H1 (cell line): ENCODE measurements around the gene PLXNB3. TPM values are rescaled to one million over a fixed set of nuclear protein-coding genes. Genes with fewer than 3 reads are reported as not detected.

Source experiments
- CTCF ChIA-PET: fragments of 300-600 bp; sonication (Branson Sonifier 250); formaldehyde crosslinking; loops from one replicate; lab custom pipeline; 2021; ENCODE audit not compliant: partially characterized antibody; lab: Charles Lee
- POLR2A ChIA-PET: fragments of 300-600 bp; sonication (Branson Sonifier 250); formaldehyde crosslinking; loops from one replicate; lab custom pipeline; 2021; ENCODE audit warnings: inconsistent platforms; ENCODE audit not compliant: partially characterized antibody; lab: Charles Lee
- DNase-seq, 2 experiments: peaks; one replicate each; pipeline versions ENCODE4 v3.0.0 to v3.0.0-alpha.2; 2010 to 2022; ENCODE audit warnings: low spot score in 2 of 2, low read depth in 1 of 2, mixed read lengths in 1 of 2
- FAIRE-seq: peaks from 2 replicates; lab custom pipeline; 2011; peaks lifted over from hg19 to GRCh38; lab: Jason Lieb, UNC
- H2AFZ ChIP-seq: 2 replicates; pipeline ENCODE4 v1.8.1; 2012; ENCODE audit warnings: low read length, inconsistent platforms
- H2AK5ac ChIP-seq: 2 replicates; pipeline ENCODE4 v1.6.1; 2013; ENCODE audit warnings: low read depth, low read length
- H2BK120ac ChIP-seq: replicated peaks from 2 replicates; pipeline ENCODE3; 2013; ENCODE audit warnings: low read depth, low read length, inconsistent platforms
- H2BK12ac ChIP-seq: 2 replicates; pipeline ENCODE4 v1.6.1; 2013; ENCODE audit warnings: low read depth, low read length
- H2BK15ac ChIP-seq: 2 replicates; pipeline ENCODE4 v1.6.1; 2013; ENCODE audit warnings: low read length
- H2BK20ac ChIP-seq: 2 replicates; pipeline ENCODE4 v1.6.1; 2013; ENCODE audit warnings: low read length
- H2BK5ac ChIP-seq: 2 replicates; pipeline ENCODE4 v1.6.1; 2013; ENCODE audit warnings: low read depth, low read length
- H3K14ac ChIP-seq: 2 replicates; pipeline ENCODE4 v1.6.1; 2013; ENCODE audit warnings: inconsistent platforms; ENCODE audit not compliant: insufficient read length
- H3K18ac ChIP-seq: 2 replicates; pipeline ENCODE4 v1.6.1; 2013; ENCODE audit warnings: low read length; ENCODE audit errors: extremely low read depth
- H3K23ac ChIP-seq: 2 replicates; pipeline ENCODE4 v1.6.1; 2013; ENCODE audit warnings: inconsistent platforms; ENCODE audit not compliant: insufficient read length
- H3K23me2 ChIP-seq: 2 replicates; pipeline ENCODE4 v1.6.1; 2013; ENCODE audit warnings: low read depth, low read length
- H3K27ac ChIP-seq: 2 replicates; pipeline ENCODE4 v1.6.1; 2011; ENCODE audit warnings: low read depth, low read length, inconsistent platforms
- H3K27me3 ChIP-seq, 4 experiments: replicated peaks in 1 of 4; 1 replicate in 1 of 4; 2 replicates in 3 of 4; pipeline versions ENCODE4 v1.6.1 to v1.8.1; 2011 to 2013; ENCODE audit warnings: low read length in 3 of 4, mild to moderate bottlenecking in 3 of 4, inconsistent platforms in 2 of 4, mixed read lengths in 2 of 4, moderate library complexity in 1 of 4; ENCODE audit not compliant: control insufficient read depth in 3 of 4, insufficient read depth in 3 of 4; ENCODE audit errors: extremely low read depth in 1 of 4
- H3K36me3 ChIP-seq, 4 experiments: 2 replicates each; pipeline versions ENCODE4 v1.6.1 to v1.8.1; 2011 to 2013; ENCODE audit warnings: mild to moderate bottlenecking in 4 of 4, low read length in 3 of 4, moderate library complexity in 2 of 4, control low read depth in 1 of 4, inconsistent platforms in 1 of 4; ENCODE audit not compliant: insufficient read depth in 4 of 4, control insufficient read depth in 2 of 4
- H3K4ac ChIP-seq: replicated peaks from 2 replicates; pipeline ENCODE3; 2013; ENCODE audit warnings: low read length, low read depth, mixed read lengths, inconsistent platforms; ENCODE audit not compliant: insufficient read length
- H3K4me1 ChIP-seq, 4 experiments: replicated peaks in 1 of 4; 1 replicate in 1 of 4; 2 replicates in 3 of 4; pipeline versions ENCODE4 v1.6.1 to v1.8.1; 2011 to 2013; ENCODE audit warnings: low read length in 3 of 4, inconsistent platforms in 2 of 4, mixed read lengths in 1 of 4; ENCODE audit not compliant: insufficient read depth in 4 of 4, control insufficient read depth in 3 of 4
- H3K4me2 ChIP-seq, 2 experiments: 2 replicates each; pipeline versions ENCODE4 v1.6.1 to v1.8.1; 2011 to 2013; ENCODE audit warnings: low read depth in 2 of 2, low read length in 2 of 2, control low read depth in 1 of 2, inconsistent platforms in 1 of 2, mild to moderate bottlenecking in 1 of 2; ENCODE audit not compliant: insufficient read depth in 1 of 2
- H3K4me3 ChIP-seq, 4 experiments: fragments of 200-600, 300-600 bp in 1 of 4; sonication (generic), shearing (Covaris generic), sonication (Bioruptor Twin) in 1 of 4; 2 replicates each; pipeline versions ENCODE4 v1.5.1 to v1.8.1; 2011 to 2016; ENCODE audit warnings: low read length in 4 of 4, low read depth in 3 of 4, control low read depth in 2 of 4, inconsistent platforms in 2 of 4, mild to moderate bottlenecking in 2 of 4, mixed read lengths in 1 of 4, moderate library complexity in 1 of 4; ENCODE audit not compliant: insufficient read depth in 2 of 4; ENCODE audit errors: extremely low read depth in 1 of 4
- H3K56ac ChIP-seq: replicated peaks from 2 replicates; pipeline ENCODE3; 2013; ENCODE audit warnings: low read depth, mild to moderate bottlenecking, mixed read lengths, low read length, inconsistent platforms; ENCODE audit not compliant: insufficient read length
- H3K79me1 ChIP-seq: 2 replicates; pipeline ENCODE4 v1.6.1; 2013; ENCODE audit warnings: low read depth, low read length, control low read depth
- H3K79me2 ChIP-seq, 2 experiments: 2 replicates each; pipeline versions ENCODE4 v1.6.1 to v1.8.1; 2012 to 2013; ENCODE audit warnings: low read length in 2 of 2, mild to moderate bottlenecking in 2 of 2, inconsistent platforms in 1 of 2; ENCODE audit not compliant: insufficient read depth in 2 of 2, control insufficient read depth in 1 of 2
- H3K9ac ChIP-seq, 4 experiments: replicated peaks in 1 of 4; 1 replicate in 1 of 4; 2 replicates in 3 of 4; pipeline versions ENCODE4 v1.6.1 to v1.8.1; 2011 to 2013; ENCODE audit warnings: low read depth in 3 of 4, low read length in 3 of 4, control low read depth in 2 of 4, mild to moderate bottlenecking in 2 of 4, moderate library complexity in 2 of 4, inconsistent platforms in 1 of 4; ENCODE audit errors: extremely low read depth in 1 of 4
- H3K9me3 ChIP-seq, 2 experiments: 2 replicates each; pipeline versions ENCODE4 v1.6.1 to v1.8.1; 2012 to 2013; ENCODE audit warnings: mild to moderate bottlenecking in 2 of 2, moderate library complexity in 2 of 2, control low read depth in 1 of 2, inconsistent platforms in 1 of 2, low read depth in 1 of 2, low read length in 1 of 2, mixed read lengths in 1 of 2; ENCODE audit not compliant: insufficient read depth in 2 of 2
- H4K20me1 ChIP-seq, 2 experiments: replicated peaks in 1 of 2; 2 replicates each; pipeline versions ENCODE3 to v1.8.1; 2011 to 2013; ENCODE audit warnings: inconsistent platforms in 2 of 2, low read length in 2 of 2, mild to moderate bottlenecking in 1 of 2; ENCODE audit not compliant: insufficient read depth in 2 of 2, control insufficient read depth in 1 of 2
- H4K5ac ChIP-seq: 2 replicates; pipeline ENCODE4 v1.6.1; 2013; ENCODE audit warnings: low read length, low read depth, mixed read lengths, inconsistent platforms; ENCODE audit not compliant: insufficient read length
- H4K8ac ChIP-seq: 2 replicates; pipeline ENCODE4 v1.8.0; 2013; ENCODE audit warnings: mild to moderate bottlenecking, moderate library complexity, low read length, inconsistent platforms; ENCODE audit not compliant: insufficient read depth; ENCODE audit errors: extremely low read depth
- H4K91ac ChIP-seq: replicated peaks from 2 replicates; pipeline ENCODE3; 2013; ENCODE audit warnings: low read length, mixed read lengths, inconsistent platforms; ENCODE audit not compliant: insufficient read length
- CHD2 ChIP-seq: IDR thresholded peaks from 2 replicates; pipeline ENCODE4 v1.6.1; 2012; ENCODE audit warnings: low read length, improper control_type of control experiment
- JUN ChIP-seq: IDR thresholded peaks from 2 replicates; pipeline ENCODE4 v1.6.1; 2011; ENCODE audit warnings: low read depth, mild to moderate bottlenecking, improper control_type of control experiment, low read length
- KDM1A ChIP-seq: fragments of 200-600, 300-600 bp; sonication (generic); IDR thresholded peaks from 2 replicates; pipeline ENCODE4 v1.7.1; 2016; ENCODE audit warnings: mild to moderate bottlenecking, low read length, borderline replicate concordance
- MAFK ChIP-seq: IDR thresholded peaks from 2 replicates; pipeline ENCODE4 v1.6.1; 2012; ENCODE audit warnings: low read depth, mild to moderate bottlenecking, improper control_type of control experiment, low read length
- POU5F1 ChIP-seq: IDR thresholded peaks from 2 replicates; pipeline ENCODE4 v1.6.1; 2011; ENCODE audit warnings: low read depth, mild to moderate bottlenecking, low read length, moderate library complexity
- RNF2 ChIP-seq: fragments of 200-900, 300-1000 bp; sonication (generic); IDR thresholded peaks from 2 replicates; pipeline ENCODE4 v1.7.1; 2016; ENCODE audit warnings: borderline replicate concordance, low read depth, mild to moderate bottlenecking, antibody characterized with exemption, low read length; ENCODE audit not compliant: poor library complexity, severe bottlenecking; ENCODE audit errors: missing control alignments
- RXRA ChIP-seq: IDR thresholded peaks from 2 replicates; pipeline ENCODE4 v1.6.1; 2011; ENCODE audit warnings: low read depth, mild to moderate bottlenecking, low read length, moderate library complexity; ENCODE audit not compliant: insufficient read depth
- SP4 ChIP-seq: IDR thresholded peaks from 2 replicates; pipeline ENCODE4 v1.6.1; 2012; ENCODE audit warnings: low read length, inconsistent platforms
- SRF ChIP-seq: IDR thresholded peaks from 2 replicates; pipeline ENCODE4 v1.6.1; 2011; ENCODE audit warnings: mild to moderate bottlenecking, low read depth, low read length, moderate library complexity
- SUZ12 ChIP-seq: fragments of 200-600 bp; sonication (generic); IDR thresholded peaks from 2 replicates; pipeline ENCODE4 v1.6.1; 2012; ENCODE audit warnings: mild to moderate bottlenecking, inconsistent platforms, low read length, moderate library complexity, mixed read lengths
- TAF1 ChIP-seq: IDR thresholded peaks from 2 replicates; pipeline ENCODE4 v1.6.1; 2011; ENCODE audit warnings: mild to moderate bottlenecking, low read depth, low read length
- ZNF274 ChIP-seq: IDR thresholded peaks from 2 replicates; pipeline ENCODE4 v1.7.0; 2012; ENCODE audit warnings: low read length, borderline replicate concordance; ENCODE audit errors: extremely low read depth
- WGBS, 2 experiments: shearing (Covaris generic) in 1 of 2; methylation state at CpG; one replicate each; pipeline versions ENCODE4 v1.1.6 to v1.1.7; 2013 to 2015; ENCODE audit warnings: low lambda C conversion rate in 2 of 2, mixed read lengths in 2 of 2, inconsistent platforms in 1 of 2, low coverage in 1 of 2, missing lambda C conversion rate in 1 of 2; ENCODE audit not compliant: insufficient replicate concordance in 2 of 2, insufficient coverage in 1 of 2, insufficient read length in 1 of 2; ENCODE audit errors: extremely low coverage in 1 of 2, missing lambda C conversion rate in 1 of 2; 5-methylcytosine and 5-hydroxymethylcytosine counted together
- polyA plus RNA-seq, 7 experiments: library from polyadenylated mRNA; depleted of rRNA in 3 of 7; stranded (reverse) in 5 of 7; unstranded in 2 of 7; fragments of >200 nt in 5 of 7; fragments of 200-250 nt in 2 of 7; gene quantifications; 1 replicate in 5 of 7; 2 replicates in 1 of 7; 4 replicates in 1 of 7; pipeline versions ENCODE4 v1.2.1 to v1.2.3, GENCODE V29; 2011 to 2013; ENCODE audit warnings: missing spikeins in 2 of 7, mixed read lengths in 2 of 7
- total RNA-seq: library from RNA; stranded (reverse); fragmentation: NEBNext Ultra II Directional; extraction: Animal tissue kit (Norgen Biotek cat#: 25700); gene quantifications from 2 replicates; pipeline ENCODE4 v1.2.1, GENCODE V29; 2021
- TF ChIP-seq, protein P1 (sequence below): IDR thresholded peaks from 2 replicates; pipeline ENCODE4 v1.6.1; 2011; ENCODE audit warnings: low read depth, mild to moderate bottlenecking, low read length; ENCODE audit not compliant: insufficient read depth

PLXNB3 gene
- total and polyA plus RNA-seq, 2 of the 8 experiments (the other 6 are each of a cell fraction or from before 2014, with no cell fraction given), result 1.2 to 2.7 TPM

GRCh38 chrX:153782871-153783270 is 18.8 kb downstream of the PLXNB3 start:
- Histone ChIP-seq H3K14ac (no peak overlapping the region), H2BK120ac (no peak overlapping the region), H4K20me1 (peaks cover 0 to 2% of the 10 kb centered on the region in 2 experiments), H2BK5ac (no peak overlapping the region), H4K5ac (no peak overlapping the region), H3K79me1 (no peaks in the 10 kb centered on the region), H2BK20ac (no peak overlapping the region), H3K36me3 (peaks cover 0 to 5% (median 0%) of the 10 kb centered on the region in 4 experiments; a peak in 2 of 8 replicates), H3K9ac (no peak overlapping the region), H3K4me2 (no peak overlapping the region), H3K27ac (no peak overlapping the region), H4K91ac (no peak overlapping the region), H2AFZ (no peak overlapping the region), H3K4me3 (no peak overlapping the region), H3K56ac (no peak overlapping the region), H3K79me2 (no peaks in the 10 kb centered on the region), H3K9me3 (no peaks in the 10 kb centered on the region), H3K4me1 (no peaks in the 10 kb centered on the region), H3K23me2 (no peaks in the 10 kb centered on the region), H3K23ac (no peak overlapping the region), H3K18ac (no peak overlapping the region), H3K4ac (no peak overlapping the region), H2AK5ac (no peak overlapping the region), H2BK12ac (no peak overlapping the region), H2BK15ac (no peak overlapping the region), H4K8ac (no peak overlapping the region), H3K27me3 (no peaks in the 10 kb centered on the region)
- TF ChIP-seq TAF1 (no peak), SRF (no peak), RXRA (no peak), ZNF274 (no peak), SP4 (no peak), JUN (no peak), KDM1A (no peak), POU5F1 (no peak), SUZ12 (no peak), MAFK (no peak), RNF2 (no peak), CHD2 (no peak)
- TF ChIP-seq, protein P1, sequence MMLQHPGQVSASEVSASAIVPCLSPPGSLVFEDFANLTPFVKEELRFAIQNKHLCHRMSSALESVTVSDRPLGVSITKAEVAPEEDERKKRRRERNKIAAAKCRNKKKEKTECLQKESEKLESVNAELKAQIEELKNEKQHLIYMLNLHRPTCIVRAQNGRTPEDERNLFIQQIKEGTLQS, result no peak
- ChIA-PET POLR2A (interaction anchor here (1.0 to 1.7 kb wide), 4 partner anchors 9 to 124 kb away, joined by 3 to 10 read pairs (median 4); partner anchors contain the start of genes IDH3G and SSR4), CTCF (interaction anchor here (0.6 to 2.8 kb wide), 7 partner anchors 9 to 109 kb away, joined by 3 to 14 read pairs (median 3); no protein-coding TSS in a partner anchor)
- no peak for DNase-seq
- 100% methylated on average over 1 of the region's 14 CpGs; no CpG with 5 or more reads in 1 of the 2 experiments for whole genome bisulfite sequencing, 2 experiments
- no peak for FAIRE-seq
